MM.1S (cell line): ENCODE measurements around the gene ESPN.
"Not testable (repeated sequence)": the region's sequence is repeated elsewhere in the genome, so short reads cannot be mapped to it uniquely, and the experiment has no call there.

Experiments used
- CTCF ChIP-seq: fragments of 300-600 bp; sonication (generic); IDR thresholded peaks from 2 replicates; pipeline ENCODE4 v1.5.1; 2016; ENCODE audit warnings: antibody characterized with exemption, low read length, mixed read lengths
- EZH2 ChIP-seq: fragments of 300-600 bp; sonication (generic); optimal IDR thresholded peaks from 2 replicates; pipeline ENCODE3; 2017; ENCODE audit warnings: low read depth, mild to moderate bottlenecking, antibody characterized with exemption, low read length, mixed read lengths

- not testable (repeated sequence) for TF ChIP-seq CTCF, EZH2
These were observed 29.4 kb upstream of the ESPN start for GRCh38 chr1:6395130-6395529.
